Fibroblast of the aortic adventitia (primary cell): ENCODE results near the gene AGPAT4. TPM values are rescaled to one million over a fixed set of nuclear protein-coding genes. Genes with fewer than 3 reads are reported as not detected.

ENCODE experiments used
- DNase-seq: peaks from one replicate; pipeline ENCODE4 v3.0.0-alpha.2; 2010; ENCODE audit warnings: low read depth
- H3K4me3 ChIP-seq: 2 replicates; pipeline ENCODE4 v1.5.1; 2011; ENCODE audit warnings: low read depth, mild to moderate bottlenecking, control low read depth, low read length, moderate library complexity
- total RNA-seq: library from RNA; depleted of rRNA; stranded (reverse); fragments of >200 nt; gene quantifications from 2 replicates; pipeline ENCODE4 v1.2.3, GENCODE V29; 2012; ENCODE audit warnings: low replicate concordance
- TF ChIP-seq, protein P1 (sequence below): IDR thresholded peaks from 2 replicates; pipeline ENCODE4 v1.5.1; 2011; ENCODE audit warnings: mild to moderate bottlenecking, low read length, control low read depth, inconsistent platforms; ENCODE audit not compliant: insufficient read depth

AGPAT4 gene
- total RNA-seq, 1 donor, result 11.6 TPM

DNA sequence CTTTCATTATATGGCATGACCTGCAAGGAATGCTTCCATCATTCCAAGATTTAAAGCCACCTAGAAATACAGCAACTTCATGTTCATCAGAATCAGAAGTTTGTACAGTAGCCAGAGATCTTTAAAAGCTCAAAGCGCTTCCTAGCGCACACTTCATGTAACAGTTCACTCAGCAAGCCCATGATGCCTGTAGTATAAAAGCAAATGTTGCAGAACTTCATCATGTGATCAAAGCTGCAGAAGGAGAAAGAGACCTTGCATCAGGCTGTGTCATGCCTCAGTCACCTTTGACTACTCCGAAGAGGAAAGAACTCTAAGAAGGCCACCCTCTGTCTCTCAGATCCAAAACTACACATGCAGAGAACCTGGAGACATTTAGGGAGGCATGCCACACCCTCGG, 78.5 kb downstream of the AGPAT4 start:
- TF ChIP-seq, protein P1, sequence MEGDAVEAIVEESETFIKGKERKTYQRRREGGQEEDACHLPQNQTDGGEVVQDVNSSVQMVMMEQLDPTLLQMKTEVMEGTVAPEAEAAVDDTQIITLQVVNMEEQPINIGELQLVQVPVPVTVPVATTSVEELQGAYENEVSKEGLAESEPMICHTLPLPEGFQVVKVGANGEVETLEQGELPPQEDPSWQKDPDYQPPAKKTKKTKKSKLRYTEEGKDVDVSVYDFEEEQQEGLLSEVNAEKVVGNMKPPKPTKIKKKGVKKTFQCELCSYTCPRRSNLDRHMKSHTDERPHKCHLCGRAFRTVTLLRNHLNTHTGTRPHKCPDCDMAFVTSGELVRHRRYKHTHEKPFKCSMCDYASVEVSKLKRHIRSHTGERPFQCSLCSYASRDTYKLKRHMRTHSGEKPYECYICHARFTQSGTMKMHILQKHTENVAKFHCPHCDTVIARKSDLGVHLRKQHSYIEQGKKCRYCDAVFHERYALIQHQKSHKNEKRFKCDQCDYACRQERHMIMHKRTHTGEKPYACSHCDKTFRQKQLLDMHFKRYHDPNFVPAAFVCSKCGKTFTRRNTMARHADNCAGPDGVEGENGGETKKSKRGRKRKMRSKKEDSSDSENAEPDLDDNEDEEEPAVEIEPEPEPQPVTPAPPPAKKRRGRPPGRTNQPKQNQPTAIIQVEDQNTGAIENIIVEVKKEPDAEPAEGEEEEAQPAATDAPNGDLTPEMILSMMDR, result no peak
- no peak for DNase-seq
- no peak overlapping the region for H3K4me3 ChIP-seq

DNA sequence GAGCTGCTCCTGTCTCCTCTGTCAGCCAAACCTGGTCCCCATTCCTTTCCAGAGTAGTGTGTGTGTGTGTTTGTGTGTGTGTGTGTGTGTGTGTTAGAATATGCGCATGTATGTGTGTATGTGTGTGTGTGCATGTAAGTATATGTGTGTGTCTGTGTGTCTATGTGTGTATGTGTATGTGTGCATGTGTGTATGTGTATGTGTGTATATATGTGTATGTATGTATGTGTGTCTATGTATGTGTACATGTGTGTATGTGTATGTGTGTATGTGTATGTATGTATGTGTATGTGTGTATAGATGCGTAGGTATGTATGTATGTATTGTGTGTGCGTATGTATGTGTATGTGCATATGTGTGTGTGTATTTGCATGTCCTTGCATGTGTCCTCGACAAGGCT, 79.5 kb downstream of the AGPAT4 start:
- no peak overlapping the region for H3K4me3 ChIP-seq
- no peak for DNase-seq
- TF ChIP-seq, protein P1, result no peak

DNA sequence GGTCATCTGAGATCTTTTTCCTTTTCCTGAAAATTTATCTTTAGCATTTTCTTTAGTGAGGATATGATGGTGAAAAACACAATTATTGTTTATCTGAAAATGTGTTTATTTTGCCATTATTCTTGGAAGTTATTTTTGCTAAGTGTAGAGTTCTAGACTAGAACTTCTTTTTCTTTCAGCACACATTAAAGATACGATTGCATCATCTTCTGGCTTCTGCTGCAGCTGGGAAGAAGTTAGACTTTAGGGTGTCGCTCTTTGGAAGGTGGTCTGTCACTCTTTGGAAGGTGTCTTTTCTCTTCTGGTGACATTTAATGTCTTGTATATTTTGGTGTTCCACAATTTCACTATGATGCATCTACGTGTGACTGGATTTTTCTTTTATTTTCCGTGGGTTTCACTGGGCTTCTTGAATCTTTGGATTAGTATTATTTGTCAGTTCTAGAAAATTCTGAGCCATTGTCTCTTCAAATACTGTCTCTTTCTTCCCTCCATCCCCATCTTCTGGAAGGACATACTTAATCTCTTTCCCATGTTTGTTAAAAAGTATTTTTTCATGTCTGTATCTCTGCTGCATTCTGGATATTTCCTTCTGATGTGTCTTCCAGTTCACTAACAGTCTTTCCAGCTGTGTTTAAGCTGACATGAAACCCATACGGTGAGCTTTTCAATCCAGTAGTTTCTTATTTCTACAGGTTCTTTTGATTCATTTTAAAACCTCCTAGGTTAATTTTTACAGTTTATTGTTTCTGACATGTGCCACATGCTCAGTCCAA, 81.0 kb downstream of the AGPAT4 start:
- DNase-seq, result no peak
- H3K4me3 ChIP-seq, result no peak overlapping the region
- TF ChIP-seq, protein P1, result no peak

DNA sequence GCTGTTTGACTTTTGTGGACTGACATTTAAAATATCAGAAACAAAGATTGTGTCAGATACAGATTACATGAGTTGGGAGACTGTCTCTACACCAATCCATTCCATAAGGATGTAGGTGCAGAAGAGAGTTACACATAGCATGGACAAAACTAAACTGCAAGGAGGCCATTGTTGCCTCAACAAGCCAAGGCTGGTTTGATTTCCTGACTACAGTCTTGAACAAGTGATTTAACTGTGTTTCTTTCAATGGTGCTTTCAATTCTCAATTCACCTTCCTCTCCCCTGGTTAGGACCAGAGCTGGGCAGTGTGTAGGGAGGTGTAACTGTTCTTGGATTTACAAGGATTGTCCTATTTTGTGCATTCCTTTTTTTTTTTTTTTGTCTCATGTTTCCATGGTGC, 82.2 kb downstream of the AGPAT4 start:
- no peak overlapping the region for H3K4me3 ChIP-seq
- DNase-seq, result no peak
- TF ChIP-seq, protein P1, result no peak

DNA sequence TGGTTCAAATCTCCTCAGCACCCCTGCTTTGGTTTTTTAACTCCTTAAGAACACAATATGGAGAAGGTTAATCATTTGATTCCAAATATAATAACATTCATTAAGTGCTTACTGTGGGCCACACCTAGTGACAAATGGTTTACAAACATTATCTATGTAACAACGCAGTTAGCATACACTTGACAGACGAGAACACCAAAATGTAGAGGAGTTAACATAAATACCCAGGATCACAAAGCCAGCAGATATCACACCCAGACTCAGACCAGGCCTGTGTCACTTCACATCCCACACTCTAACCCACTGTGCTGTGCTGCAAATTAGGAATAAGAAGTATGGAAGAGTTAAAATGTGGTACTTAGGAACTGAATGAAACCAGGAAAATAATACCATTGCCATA, 82.9 kb downstream of the AGPAT4 start:
- DNase-seq, result no peak
- TF ChIP-seq, protein P1, result no peak
- no peak overlapping the region for H3K4me3 ChIP-seq

DNA sequence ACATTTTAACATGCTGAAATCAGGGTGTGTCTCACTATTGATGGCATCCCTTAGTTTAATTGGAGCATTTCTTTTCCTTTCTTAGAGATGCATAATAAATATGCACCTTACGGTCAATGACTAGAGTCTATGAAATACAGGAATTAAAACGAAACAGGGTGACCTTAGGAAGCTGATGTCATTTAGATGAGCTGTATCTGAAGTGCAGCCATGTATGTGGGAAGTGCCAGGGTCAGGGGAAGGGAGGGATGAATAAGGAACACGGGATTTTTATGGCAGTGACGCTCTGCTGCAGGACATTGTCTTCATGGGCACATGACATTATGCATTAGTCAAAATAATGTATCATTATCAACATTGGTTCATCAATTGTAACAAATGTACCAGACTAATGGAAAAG, 84.0 kb downstream of the AGPAT4 start:
- no peak overlapping the region for H3K4me3 ChIP-seq
- TF ChIP-seq, protein P1, result no peak
- no peak for DNase-seq
